Measurements from ENCODE around the gene SDHAF2.
A peak's percentile ranks its signal among the peaks of the same experiment; 100 is the strongest.
"Not testable (repeated sequence)": the region's sequence is repeated elsewhere in the genome, so short reads cannot be mapped to it uniquely, and the experiment has no call there.

The SDHAF2 gene

GRCh38 chr11:61429346-61429690 is 606 bp upstream of the SDHAF2 start:
- peak; percentile 22 for DNase-seq

DNA sequence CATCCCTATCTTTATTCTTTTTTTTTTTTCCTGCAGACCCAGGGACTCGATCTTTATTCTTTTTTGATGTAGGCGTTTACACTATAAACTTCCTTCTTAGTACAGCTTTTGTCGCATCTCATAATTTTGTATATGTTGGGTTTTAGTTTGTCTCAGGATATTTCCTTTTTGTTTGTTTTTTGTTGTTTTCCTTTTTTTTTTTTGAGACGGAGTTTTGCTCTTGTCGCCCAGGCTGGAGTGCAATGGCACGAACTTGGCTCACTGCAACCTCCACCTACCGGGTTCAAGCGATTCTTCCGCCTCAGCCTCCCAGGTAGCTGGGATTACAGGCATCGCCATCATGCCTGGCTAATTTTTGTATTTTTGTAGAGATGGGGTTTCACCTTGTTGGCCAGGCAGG is 915 bp downstream of the SDHAF2 start:
- not testable (repeated sequence) for DNase-seq

- DNase-seq: no peak
Measured at GRCh38 chr11:61437496-61437895, 7.6 kb downstream of the SDHAF2 start.

DNA sequence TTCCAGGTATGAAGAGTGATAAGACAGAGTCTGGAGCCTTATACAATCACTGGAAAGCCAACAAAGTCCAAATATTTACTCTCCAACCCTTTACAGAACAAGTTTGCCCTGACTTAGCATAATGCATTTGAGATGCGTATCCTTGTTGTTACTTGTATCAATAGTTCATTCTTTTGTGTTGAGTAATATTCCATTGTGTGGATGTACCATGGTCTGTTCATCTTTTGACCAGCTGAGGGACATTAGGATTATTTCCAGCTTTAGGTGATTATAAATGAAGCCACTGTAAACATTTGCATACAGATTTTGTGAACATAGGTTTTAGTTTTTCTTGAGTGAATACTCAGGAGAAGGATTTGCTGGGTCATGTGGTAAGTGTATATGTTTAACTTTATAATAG is 9.7 kb downstream of the SDHAF2 start:
- no peak for DNase-seq

DNA sequence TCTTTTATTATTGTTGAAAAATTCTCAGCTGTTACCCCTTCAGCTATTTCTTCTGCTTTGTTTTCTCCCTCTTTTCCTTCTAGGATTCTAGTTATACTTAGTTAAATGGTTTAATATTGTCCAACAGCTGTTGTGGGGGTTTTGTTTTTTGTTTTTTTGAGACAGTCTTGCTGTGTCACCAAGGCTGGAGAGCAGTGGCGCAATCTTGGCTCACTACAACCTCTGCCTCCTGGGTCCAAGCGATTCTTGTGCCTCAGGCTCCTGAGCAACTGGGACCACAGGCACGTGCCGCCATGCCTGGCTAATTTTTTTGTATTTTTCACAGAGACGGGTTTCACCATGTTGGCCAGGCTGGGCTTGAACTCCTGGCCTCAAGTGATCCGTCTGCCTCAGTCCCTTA is 12.7 kb downstream of the SDHAF2 start:
- DNase-seq: no peak

- DNase-seq: no peak
Measured at GRCh38 chr11:61445516-61445915, 15.6 kb downstream of the SDHAF2 start.

DNA sequence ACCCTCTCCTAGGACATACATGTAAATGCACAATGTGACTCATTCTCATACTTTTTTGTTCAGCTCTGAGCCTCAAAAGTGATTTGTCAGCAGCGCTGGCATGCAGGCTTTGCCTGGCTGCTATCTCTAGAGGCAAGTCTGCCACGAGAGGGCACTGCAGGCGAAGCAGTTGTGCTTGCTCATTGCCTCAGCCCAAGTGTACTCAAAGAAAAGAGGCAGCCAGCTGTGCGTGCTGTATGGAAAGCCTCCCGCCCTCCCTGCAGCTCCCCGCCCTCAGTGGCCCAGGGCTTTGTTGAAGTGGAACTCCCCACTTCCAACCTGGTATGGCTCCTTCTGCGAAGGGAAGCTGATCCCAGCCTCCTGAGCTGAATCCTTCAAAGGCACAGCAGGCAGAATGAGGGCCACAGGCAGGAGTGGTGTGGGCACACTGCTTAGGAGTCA is 16.3 kb downstream of the SDHAF2 start:
- DNase-seq: peak; percentile 89

DNA sequence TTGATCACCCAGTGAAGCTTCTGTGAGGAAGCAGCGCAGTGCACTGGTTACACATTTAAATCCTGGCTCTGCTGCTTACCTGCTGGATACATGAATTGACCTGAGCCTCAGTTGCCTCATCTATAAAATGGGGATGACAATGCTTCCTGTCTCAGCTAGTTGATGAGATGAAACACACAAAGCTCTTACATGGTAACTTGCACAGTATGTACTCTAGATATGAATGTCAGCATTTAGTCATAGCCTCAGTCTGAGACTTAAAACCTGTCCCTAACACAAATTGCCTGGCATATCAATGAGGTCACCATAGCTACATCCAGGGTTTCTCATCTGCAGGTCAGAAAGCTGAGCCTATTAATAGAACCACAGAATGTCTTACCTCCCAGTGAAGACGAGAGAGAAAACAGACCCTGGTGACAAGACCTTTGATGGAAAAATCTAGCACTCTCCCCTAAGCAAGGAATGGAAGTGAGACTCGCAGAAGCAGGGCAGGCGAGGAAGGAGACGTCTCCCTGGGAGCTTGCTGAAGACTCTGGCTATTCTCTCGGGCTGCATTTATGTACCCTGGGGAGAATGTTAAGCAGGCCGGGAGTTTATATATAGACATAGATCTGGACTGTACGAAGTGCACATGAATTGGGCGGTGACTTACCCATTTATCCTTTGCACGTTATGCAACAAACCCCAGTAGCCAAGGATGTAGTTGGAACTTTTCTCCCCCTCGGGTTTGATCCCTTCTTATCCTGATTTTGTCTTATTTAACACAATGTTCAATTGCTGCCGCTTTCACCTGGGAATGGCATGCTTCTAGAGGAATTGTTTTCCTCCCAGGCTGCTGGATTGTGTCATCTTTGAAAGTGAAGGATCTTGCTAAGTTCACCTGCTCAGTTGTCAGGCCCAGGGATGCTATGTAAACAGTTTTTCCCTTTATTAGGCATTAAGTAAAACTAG is 18.0 kb downstream of the SDHAF2 start:
- no peak for DNase-seq

GRCh38 chr11:61448552-61448927 is 18.6 kb downstream of the SDHAF2 start:
- no peak for DNase-seq

DNA sequence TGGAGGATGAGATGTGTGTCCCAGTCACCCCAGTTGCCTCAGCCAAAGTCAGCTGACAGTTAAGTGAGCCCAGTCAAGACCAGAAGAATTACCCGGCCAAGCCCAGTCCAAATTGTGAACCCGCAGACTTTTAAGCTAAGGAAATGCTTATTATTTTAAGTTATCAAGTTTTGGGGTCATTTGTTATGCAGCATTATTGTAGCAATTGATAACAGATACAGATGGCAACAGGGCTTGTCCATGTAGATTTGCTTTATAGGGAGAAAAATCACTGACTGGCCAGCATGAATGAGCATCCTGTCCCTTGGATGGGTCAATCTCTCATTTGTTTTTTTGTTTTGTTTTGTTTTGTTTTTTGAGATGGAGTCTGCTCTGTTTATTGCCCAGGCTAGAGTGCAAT is 22.9 kb downstream of the SDHAF2 start:
- DNase-seq: no peak

DNA sequence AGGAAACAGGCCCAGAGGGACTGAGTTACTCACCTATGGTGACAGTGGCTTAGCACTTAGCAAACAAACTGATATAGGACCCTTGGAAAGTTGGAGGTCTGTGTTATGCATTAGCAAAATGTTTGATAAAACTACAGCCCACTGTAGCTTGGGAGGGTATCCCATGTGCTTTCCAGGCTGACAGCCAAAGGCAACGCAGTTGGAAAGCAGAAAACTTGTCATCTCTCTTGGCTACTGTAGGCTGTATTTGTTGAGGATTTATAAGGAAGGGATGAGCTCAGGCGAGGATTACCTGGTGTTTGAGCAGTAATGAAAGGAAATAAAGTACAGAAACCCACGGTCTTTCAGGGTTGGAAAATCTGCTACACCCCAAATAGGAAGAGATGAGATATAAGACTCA is 23.8 kb downstream of the SDHAF2 start:
- no peak for DNase-seq

- DNase-seq: no peak
Measured at GRCh38 chr11:61454520-61454919, 24.6 kb downstream of the SDHAF2 start.

DNA sequence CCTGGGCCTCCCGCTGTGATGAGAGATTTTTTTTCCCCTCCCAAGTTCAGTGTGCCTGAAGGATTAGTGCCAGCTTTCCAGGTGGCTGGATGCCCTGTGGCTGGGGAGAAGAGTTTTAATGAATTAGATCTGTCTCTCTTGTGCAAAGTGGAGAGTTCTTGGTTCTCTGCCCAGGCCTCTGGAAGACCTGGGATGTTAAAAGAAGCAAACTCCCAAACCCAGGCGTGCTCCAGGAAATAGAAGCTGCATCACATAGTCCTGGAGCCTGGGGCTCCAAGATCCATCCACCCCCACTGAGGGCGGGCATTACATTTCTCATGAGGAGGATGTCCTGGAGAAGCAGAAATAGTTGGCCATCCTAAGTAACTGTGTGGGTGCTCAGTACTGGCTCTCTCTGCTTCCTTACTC is 30.6 kb downstream of the SDHAF2 start:
- no peak for DNase-seq

DNA sequence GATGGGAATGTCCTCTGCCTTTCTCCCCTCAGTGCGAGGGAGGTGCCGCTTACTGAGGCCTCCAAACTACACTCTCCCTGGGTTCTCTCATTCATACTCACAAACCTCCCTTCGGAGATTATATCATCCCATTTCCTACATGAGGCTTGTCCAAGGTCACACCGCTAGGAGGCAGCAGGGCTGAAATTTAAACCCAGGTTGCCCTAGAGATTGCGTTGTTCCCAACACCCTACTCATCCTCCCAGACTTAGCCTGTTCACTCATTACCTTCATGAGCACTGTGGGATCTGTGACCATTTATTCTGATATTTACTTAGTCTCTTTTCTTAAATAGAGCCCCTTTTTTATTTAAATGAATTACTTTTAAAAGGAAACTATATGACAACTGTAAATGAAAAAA is 31.1 kb downstream of the SDHAF2 start:
- no peak for DNase-seq

DNA sequence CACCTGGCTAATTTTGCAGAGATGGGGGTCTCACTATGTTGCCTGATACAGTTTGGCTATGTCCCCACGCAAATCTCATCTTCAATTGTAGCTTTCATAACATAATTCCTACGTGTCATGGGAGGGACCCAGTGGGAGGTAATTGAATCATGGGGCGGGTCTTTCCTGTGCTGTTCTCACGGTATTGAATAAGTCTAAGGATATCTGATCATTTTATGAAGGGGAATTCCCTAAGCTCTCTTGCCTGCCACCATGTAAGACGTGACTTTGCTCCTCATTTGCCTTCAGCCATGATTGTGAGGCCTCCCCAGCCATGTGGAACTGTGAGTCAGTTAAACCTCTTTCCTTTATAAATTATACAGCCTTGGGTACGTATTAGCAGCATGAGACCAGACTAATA is 37.7 kb downstream of the SDHAF2 start:
- DNase-seq: not testable (repeated sequence)

DNA sequence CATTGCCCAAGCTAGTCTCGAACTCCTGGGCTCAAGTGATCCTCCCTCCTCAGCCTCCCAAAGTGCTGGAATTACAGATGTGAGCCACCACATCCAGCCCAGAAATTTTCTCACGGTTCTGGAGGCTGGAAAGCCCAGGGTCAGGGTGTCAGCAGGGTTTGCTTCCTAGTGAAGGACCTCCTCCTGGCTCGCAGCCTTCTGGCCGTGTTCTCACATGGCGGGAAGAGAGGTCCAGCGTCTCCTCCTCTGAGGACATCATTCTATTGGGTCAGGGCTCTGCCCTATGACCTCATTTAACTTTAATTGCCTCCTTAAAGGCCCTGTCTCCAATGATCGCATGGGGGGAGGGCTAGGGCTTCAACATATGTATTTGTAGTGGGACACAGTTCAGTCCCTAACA is 38.1 kb downstream of the SDHAF2 start:
- DNase-seq: no peak

- peak; percentile 28 for DNase-seq
Measured at GRCh38 chr11:61472282-61472681, 42.4 kb downstream of the SDHAF2 start.

DNA sequence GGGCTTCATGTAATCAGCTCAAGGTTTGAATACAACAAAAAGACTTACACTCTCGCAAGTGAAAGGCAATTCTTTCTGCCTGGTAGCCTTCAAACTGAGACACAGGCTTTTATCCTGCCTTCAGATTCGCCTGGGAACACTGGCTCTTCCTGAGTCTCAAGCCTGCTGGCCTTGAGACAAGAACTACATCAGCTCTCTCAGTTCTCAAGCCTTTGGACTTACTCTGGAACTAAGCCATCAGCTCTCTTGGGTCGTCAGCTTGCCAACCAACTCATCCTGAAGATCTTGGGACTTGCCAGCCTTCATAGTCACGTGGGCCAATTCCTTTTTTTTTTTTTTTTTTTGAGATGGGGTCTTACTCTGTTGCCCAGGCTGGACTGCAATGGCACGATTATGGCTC is 42.9 kb downstream of the SDHAF2 start:
- DNase-seq: no peak

DNA sequence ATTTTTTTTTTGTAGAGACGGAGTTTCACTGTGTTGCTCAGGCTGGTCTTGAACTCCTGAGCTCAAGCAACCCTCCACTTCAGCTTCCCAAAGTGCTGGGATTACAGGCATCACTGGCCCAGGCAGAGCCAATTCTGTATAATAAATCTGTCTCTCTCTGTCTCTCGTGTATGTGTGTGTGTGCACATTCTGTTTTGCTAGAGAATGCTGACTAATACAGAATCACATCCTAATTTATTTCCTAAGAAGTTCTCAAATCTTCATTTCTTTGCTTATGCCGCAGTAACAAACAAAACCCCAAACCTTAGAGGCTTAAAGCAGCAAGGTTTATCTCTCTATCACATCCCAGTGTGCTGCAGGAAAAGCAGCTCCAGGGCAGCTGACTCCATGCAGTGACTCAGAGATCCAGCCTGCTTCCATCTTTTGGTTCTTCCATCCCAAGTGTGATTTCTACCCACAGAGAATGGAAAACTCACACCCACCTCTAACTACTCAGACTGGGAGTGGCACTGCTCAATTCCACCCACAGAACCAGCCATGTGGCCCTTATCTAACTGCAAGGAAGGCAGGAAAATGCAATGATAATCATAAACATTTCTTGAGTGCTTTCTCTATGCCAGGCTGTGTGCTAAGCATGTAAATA is 43.6 kb downstream of the SDHAF2 start:
- DNase-seq: no peak

DNA sequence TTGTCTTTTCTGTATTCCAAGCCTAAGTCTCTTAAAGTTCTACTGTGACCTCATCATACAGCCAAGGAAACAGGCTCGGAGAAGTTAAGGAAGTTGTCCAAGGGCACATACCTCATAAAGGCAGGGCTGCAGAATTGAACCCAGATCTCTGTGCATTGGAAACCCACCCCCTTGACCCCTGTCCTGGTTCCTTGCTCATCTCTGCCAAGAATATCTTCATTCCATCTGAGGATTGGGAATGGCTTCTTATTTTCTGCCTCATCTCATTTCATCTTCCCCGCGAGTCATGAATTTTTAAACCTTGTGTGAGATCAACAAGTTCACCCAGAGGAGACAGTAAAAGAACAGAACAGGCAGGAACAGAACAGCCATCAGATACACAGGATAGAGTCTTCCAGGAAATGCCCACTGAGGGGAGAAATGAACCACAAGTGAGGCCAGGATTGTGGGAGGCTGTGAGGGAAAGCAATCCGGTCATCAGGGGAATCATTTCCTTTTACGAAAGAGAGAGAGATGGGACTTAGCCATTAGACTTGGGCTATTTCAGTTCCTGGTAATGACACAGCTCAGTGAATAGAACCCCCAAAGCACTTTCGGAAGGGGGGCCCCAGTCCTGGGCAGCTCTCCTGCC is 44.2 kb downstream of the SDHAF2 start:
- DNase-seq: no peak

GRCh38 chr11:61475433-61475832 is 45.5 kb downstream of the SDHAF2 start:
- no peak for DNase-seq

GRCh38 chr11:61476371-61476770 is 46.4 kb downstream of the SDHAF2 start:
- peak; percentile 92 for DNase-seq

DNA sequence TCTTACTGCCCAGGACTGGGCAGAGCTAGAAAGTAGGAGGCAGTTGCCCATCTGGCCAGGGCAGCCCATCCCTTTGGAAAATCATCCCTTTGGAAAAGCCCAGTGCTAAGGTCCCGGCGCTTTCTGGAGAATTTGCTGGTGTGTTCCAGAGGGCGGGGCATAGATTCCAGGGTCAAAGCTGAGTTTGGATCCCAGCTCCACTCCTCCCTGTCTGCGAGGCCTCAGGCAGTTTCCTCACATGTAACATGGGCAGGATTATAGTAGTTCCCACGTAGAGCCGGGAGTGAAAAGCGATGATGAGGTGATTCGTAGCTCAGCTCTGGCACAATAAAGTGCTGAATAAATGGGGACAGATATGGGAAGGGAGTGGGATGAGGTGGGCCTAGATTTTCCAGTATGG is 47.2 kb downstream of the SDHAF2 start:
- no peak for DNase-seq

DNA sequence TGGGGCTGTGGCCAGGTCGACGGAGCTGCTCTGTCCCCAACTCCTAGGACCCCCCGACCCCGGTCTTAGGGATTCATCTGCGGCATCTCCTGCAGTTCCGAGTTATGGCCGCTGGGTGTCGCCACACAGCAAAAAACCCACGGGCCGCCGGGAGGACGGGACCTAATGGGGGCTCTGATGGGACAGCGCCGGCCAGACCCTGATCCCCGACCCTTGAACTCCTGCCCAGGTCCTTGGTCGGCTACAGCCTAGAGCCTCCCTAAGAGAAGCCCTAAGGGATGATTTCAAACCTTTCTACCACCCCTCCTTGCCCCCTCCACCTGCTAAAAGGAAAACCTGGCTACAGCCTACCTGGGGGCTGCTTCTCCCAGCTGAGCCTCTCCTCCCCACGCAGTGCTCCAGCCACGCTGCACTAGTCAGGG is 47.8 kb downstream of the SDHAF2 start:
- no peak for DNase-seq

Data from MV-4-11 (cell line).